CD4-positive, alpha-beta T cell (primary cell): ENCODE measurements around the gene SHTN1. TPM values are rescaled to one million over a fixed set of nuclear protein-coding genes. Genes with fewer than 3 reads are reported as not detected.

Experiments
- ATAC-seq: fragments of 200-7000 bp; cut with Tn5 transposase; one replicate; pipeline ENCODE4 v1.10.0; 2022; ENCODE audit warnings: mild to moderate bottlenecking; ENCODE audit not compliant: poor library complexity
- CTCF ChIA-PET: fragments of 350-600 bp; sonication (Branson Sonifier 250); formaldehyde crosslinking; loops from one replicate; lab custom pipeline; 2021; ENCODE audit warnings: antibody characterized with exemption, inconsistent platforms; lab: Charles Lee
- POLR2A ChIA-PET: fragments of 350-600 bp; sonication (Branson Sonifier 250); formaldehyde crosslinking; loops from one replicate; lab custom pipeline; 2021; ENCODE audit warnings: antibody characterized with exemption, inconsistent platforms; lab: Charles Lee
- DNase-seq, 14 experiments: peaks; one replicate each; pipeline ENCODE4 v3.0.0-alpha.2; 2013 to 2020; ENCODE audit warnings: mixed read lengths in 2 of 14
- H3K27ac ChIP-seq, 2 donors: one replicate each; pipeline versions ENCODE4 v1.5.1 to v1.7.0; 2013; ENCODE audit warnings: low read length in 2 of 2, low read depth in 1 of 2, mild to moderate bottlenecking in 1 of 2
- H3K27me3 ChIP-seq, 2 experiments: 1 replicate in 1 of 2; 2 replicates in 1 of 2; pipeline versions ENCODE4 v1.6.1 to v1.7.0; 2013; ENCODE audit warnings: low read length in 2 of 2, control low read depth in 1 of 2, mild to moderate bottlenecking in 1 of 2, moderate library complexity in 1 of 2; ENCODE audit not compliant: insufficient read depth in 2 of 2, control insufficient read depth in 1 of 2
- H3K36me3 ChIP-seq: one replicate; pipeline ENCODE4 v1.6.1; 2013; ENCODE audit warnings: low read length, control low read depth; ENCODE audit not compliant: insufficient read depth
- H3K4me1 ChIP-seq: one replicate; pipeline ENCODE4 v1.6.1; 2013; ENCODE audit warnings: low read length, control low read depth; ENCODE audit not compliant: insufficient read depth
- H3K4me3 ChIP-seq: one replicate; pipeline ENCODE4 v1.5.1; 2013; ENCODE audit warnings: mild to moderate bottlenecking, low read length, moderate library complexity
- H3K9me3 ChIP-seq, 2 experiments: 1 replicate in 1 of 2; 2 replicates in 1 of 2; pipeline versions ENCODE4 v1.6.1 to v1.7.0; 2013; ENCODE audit warnings: low read length in 2 of 2, mild to moderate bottlenecking in 2 of 2, control low read depth in 1 of 2, moderate library complexity in 1 of 2; ENCODE audit not compliant: control insufficient read depth in 1 of 2, insufficient read depth in 1 of 2
- H3K27ac Mint-ChIP-seq: one replicate; pipeline ENCODE4 v1.8.0; 2020; ENCODE audit warnings: mixed read lengths
- H3K27me3 Mint-ChIP-seq: one replicate; pipeline ENCODE4 v1.8.0; 2021; ENCODE audit warnings: mixed read lengths
- H3K36me3 Mint-ChIP-seq: one replicate; pipeline ENCODE4 v1.8.0; 2021; ENCODE audit warnings: low read depth, mixed read lengths
- H3K4me1 Mint-ChIP-seq: one replicate; pipeline ENCODE4 v1.8.0; 2021; ENCODE audit warnings: low read depth, mixed read lengths
- H3K4me3 Mint-ChIP-seq: one replicate; pipeline ENCODE4 v1.8.0; 2020; ENCODE audit warnings: mild to moderate bottlenecking, mixed read lengths
- H3K9me3 Mint-ChIP-seq: one replicate; pipeline ENCODE4 v1.8.0; 2020; ENCODE audit warnings: mixed read lengths
- CTCF ChIP-seq: fragments of 200-600 bp; IDR thresholded peaks from one replicate; pipeline ENCODE4 v1.8.0; 2022; ENCODE audit warnings: antibody characterized with exemption, mild to moderate bottlenecking
- intact Hi-C, 2 experiments: fragments of 100-400 bp; cut with DNase I in 1 of 2; cut with micrococcal nuclease in 1 of 2; formaldehyde crosslinking; loops; one replicate each; pipeline versions ENCODE4 v1.15.1 to v1.9.0; 2023 to 2025; cut with DNase I, micrococcal nuclease
- total RNA-seq, 174 experiments: library from RNA in 2 of 174; stranded (reverse) in 2 of 174; gene quantifications; one replicate each; pipeline ENCODE4 v1.2.3 and lab custom pipeline; 2021 to 2026

SHTN1 gene
- total RNA-seq, 2 experiments from 2014 or later = 0.75 to 0.85 TPM

GRCh38 chr10:116886772-116887171 is 118.2 kb downstream of the SHTN1 start:
- Mint-ChIP-seq H3K27me3 (peaks cover 50% of the 10 kb centered on the region), H3K27ac (no peak overlapping the region), H3K4me3 (no peak overlapping the region), H3K9me3 (no peaks in the 10 kb centered on the region), H3K36me3 (no peaks in the 10 kb centered on the region), H3K4me1 (no peaks in the 10 kb centered on the region)
- intact Hi-C loops = no loop called here
- DNase-seq (no peak), ATAC-seq (no peak)
- peaks cover 0 to 3% of the 10 kb centered on the region in 2 experiments for H3K9me3 ChIP-seq
- no peaks in the 10 kb centered on the region for H3K4me1 ChIP-seq
- no peaks in the 10 kb centered on the region for H3K27me3 ChIP-seq
- no peak for TF ChIP-seq CTCF
- H3K36me3 ChIP-seq = no peaks in the 10 kb centered on the region
- POLR2A ChIA-PET = no interaction called here
- CTCF ChIA-PET = no interaction called here
- no peak overlapping the region for H3K4me3 ChIP-seq
- no peak overlapping the region for H3K27ac ChIP-seq

DNA sequence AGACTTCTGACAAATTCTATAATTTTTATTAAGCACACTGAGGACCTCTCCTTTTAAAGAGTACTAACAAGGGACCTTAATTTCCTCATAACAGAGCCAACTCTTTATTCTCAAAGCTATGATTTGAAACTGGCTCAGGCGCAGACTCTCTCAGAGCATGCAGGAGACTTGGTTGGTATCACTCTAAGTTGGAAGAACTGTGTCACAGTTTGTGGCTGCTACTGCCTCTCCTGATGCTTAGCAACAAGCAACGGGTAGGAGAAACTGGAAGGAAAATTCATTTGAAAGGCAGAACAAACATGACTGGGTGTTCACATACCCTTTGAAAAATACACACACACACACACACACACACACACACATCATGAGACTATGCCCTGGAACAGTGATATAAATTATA is 122.3 kb downstream of the SHTN1 start:
- no peak overlapping the region for H3K27ac ChIP-seq
- intact Hi-C loops = no loop called here
- ChIA-PET POLR2A (no interaction called here), CTCF (no interaction called here)
- H3K27me3 Mint-ChIP-seq = peaks cover 34% of the 10 kb centered on the region
- peaks cover 0 to 3% of the 10 kb centered on the region in 2 experiments for H3K9me3 ChIP-seq
- ATAC-seq (no peak), DNase-seq (no peak)
- no peaks in the 10 kb centered on the region for H3K4me1 ChIP-seq
- no peaks in the 10 kb centered on the region for H3K27me3 ChIP-seq
- no peaks in the 10 kb centered on the region for H3K36me3 ChIP-seq
- H3K4me3 ChIP-seq = no peak overlapping the region
- H3K4me1 Mint-ChIP-seq = no peaks in the 10 kb centered on the region
- no peaks in the 10 kb centered on the region for H3K36me3 Mint-ChIP-seq
- no peak overlapping the region for H3K4me3 Mint-ChIP-seq
- no peaks in the 10 kb centered on the region for H3K9me3 Mint-ChIP-seq
- TF ChIP-seq CTCF = no peak
- no peak overlapping the region for H3K27ac Mint-ChIP-seq

GRCh38 chr10:116880716-116881482 is 124.1 kb downstream of the SHTN1 start:
- Mint-ChIP-seq H3K4me1 (no peaks in the 10 kb centered on the region), H3K9me3 (no peaks in the 10 kb centered on the region), H3K27ac (no peak overlapping the region), H3K4me3 (no peak overlapping the region), H3K27me3 (peaks cover 37% of the 10 kb centered on the region), H3K36me3 (no peaks in the 10 kb centered on the region)
- Histone ChIP-seq H3K27me3 (no peaks in the 10 kb centered on the region), H3K27ac (no peak overlapping the region), H3K36me3 (no peaks in the 10 kb centered on the region), H3K4me3 (no peak overlapping the region), H3K9me3 (no peaks in the 10 kb centered on the region), H3K4me1 (no peaks in the 10 kb centered on the region)
- CTCF ChIA-PET = no interaction called here
- no peak for ATAC-seq
- intact Hi-C loops = no loop called here
- POLR2A ChIA-PET = no interaction called here
- TF ChIP-seq CTCF = no peak
- DNase-seq = no peak
